NCI-H146 (cell line): ENCODE results near the gene GNG8.

ENCODE experiments used
- DNase-seq: peaks from one replicate; lab custom pipeline; 2025; lab: John Stamatoyannopoulos, UW

Gene GNG8

DNA sequence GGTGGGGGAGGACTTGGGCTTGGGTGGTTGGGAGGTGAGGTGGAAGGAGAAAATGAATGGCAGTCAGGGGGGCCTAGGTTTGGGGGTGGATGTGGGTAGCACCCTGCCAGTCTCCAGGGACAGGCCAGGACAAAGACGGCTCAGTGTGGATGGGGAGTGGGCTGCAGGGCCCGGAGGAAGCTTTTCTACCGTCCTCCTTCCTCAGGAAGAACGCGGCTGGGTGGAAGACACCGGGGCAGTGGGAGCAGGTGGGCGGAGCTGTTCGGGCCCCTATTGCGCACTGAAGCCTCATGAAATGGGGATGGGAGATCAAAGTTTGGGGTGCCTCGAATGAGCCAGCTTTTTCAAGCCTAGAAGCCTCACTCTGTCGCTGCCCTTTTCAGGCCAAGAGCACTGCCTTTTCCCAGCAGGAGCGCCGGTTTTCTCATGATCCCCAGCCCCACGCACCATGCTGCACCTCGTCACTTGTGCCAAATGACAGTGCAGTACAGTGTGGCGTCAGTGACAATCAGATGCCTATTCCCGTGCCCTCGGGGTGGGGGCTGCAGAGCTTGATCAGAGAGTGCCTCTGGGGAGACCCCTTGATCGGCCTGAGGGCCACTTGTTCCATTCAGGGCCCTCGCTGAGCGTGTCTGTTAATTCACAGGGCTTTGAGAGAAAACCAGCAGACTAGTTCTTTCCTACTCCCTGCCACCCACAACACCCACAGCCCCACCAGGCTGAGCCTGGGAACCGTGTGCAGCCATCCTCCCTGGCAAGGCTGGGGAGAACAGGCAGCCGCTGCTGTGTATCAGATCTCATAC lies 33.4 kb downstream of the GNG8 start:
- no peak for DNase-seq

DNA sequence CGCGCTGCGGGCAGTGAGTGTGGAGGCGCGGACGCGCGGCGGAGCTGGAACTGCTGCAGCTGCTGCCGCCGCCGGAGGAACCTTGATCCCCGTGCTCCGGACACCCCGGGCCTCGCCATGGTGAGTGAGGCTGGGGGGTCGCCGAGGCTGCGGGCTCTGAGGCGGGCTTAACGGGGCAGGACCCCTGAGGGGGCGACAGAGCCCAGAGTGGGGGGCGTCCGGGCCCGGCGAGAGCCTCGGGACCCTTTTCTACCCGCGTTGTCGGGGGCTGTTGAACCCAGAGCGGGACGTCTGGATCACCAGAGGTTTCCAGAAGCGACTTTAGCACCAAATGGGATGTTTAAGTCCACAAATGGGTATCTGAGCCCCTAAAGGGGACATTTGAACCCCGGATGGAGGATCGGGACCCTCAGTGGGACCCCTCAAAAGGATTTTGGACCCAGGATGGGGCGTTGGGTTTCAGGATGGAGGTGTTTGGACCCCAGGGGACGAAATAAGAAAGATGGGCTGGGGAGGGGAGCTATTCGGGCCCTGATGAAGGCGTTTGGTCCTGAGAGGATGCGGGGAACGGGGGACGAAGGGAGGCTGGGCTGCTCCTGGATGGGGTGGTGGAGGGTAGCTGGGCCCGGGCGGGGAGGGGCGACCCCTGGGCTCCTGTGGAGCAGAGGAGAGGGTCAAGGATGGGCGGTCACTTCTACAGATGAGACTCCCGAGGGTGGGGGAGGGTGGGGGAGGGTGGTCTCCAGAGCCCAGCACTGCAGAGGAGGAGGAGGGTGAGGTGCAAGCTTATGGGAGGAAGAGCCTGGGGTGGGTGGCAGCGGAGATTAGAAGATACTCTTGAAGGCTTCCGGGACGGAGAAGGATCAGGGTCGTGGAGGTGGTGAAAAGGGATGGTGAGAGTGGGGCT lies 34.4 kb downstream of the GNG8 start, which contains the start of gene CALM3:
TSS of gene CALM3 (plus strand) at position 13 of the 907 bp plus-strand sequence. CDS start at position 118, 105 bp downstream.
- peak; percentile 50 for DNase-seq

DNA sequence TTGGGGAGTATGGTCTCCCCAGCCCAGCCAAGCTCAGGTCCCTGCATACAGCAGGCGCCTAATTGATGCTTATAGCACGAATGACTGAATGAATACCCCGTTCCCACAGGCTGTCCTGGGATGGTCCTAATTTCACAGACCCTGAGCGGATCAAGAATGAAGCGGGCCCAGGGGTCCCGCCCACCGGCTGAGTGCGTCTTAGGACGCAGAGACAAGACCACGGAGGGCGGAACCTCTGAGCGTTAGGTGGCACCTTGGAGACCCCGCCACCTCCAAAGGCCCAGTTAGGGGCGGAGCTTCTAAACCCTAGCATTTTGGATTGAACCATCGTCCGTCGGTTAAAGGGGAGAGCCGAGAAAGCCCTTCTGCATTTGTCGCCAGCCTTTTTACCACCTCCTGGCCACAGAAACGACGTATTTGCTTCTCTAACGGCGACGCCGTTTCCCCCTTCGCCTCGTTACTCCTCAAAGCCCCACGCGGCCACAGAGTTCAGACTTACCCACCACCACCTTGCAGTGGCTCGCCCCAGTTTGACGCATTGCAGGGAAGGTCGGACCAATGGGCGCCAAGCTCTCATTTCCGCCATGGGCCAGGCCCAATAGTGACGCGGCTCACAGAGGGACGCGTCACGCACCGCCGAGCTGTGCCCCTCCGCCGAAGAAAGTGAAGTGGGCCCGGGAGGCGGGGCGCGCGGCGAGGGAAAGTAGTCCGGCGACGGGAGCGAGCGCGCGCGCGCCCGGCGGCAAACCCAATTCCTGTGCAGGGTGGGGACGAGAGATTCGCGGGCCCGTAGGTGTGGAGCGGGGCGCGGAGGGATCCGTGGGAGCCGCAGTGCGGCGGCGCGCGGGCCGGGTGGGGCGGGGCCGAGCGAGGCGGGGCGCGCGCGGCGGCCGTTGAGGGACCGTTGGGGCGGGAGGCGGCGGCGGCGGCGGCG lies 35.4 kb downstream of the GNG8 start:
- peak; percentile 97 for DNase-seq

DNA sequence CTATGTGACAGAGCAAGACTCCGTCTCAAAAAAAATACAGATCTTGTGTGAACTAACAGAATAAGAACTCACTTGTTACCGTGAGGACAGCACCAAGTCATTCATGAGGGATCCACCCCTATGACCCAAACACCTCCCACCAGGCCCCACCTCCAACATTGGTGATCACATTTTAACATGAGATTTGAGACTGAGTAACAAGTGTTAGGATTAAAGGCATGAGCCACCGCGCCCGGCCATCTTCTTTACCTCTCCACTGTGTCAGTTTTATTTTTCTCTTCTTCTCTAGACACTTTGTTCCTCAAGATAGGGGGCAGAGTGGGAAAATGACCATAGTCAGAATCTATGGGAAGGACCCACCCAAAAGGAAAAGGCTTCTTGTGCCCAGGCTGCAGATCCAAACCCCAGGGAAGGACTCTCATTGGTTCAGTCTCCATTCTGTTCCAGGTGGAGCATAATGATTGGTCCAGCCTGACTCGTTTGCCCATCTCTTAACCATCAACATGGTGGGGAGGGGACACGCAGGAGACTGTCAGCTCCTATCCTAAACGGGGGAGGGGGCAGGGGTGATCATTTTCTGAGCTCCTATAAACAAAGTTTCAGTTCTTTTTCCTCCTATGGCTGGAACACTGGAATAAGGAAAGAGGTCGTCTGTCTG lies 36.2 kb downstream of the GNG8 start:
- DNase-seq: peak; percentile 34

DNA sequence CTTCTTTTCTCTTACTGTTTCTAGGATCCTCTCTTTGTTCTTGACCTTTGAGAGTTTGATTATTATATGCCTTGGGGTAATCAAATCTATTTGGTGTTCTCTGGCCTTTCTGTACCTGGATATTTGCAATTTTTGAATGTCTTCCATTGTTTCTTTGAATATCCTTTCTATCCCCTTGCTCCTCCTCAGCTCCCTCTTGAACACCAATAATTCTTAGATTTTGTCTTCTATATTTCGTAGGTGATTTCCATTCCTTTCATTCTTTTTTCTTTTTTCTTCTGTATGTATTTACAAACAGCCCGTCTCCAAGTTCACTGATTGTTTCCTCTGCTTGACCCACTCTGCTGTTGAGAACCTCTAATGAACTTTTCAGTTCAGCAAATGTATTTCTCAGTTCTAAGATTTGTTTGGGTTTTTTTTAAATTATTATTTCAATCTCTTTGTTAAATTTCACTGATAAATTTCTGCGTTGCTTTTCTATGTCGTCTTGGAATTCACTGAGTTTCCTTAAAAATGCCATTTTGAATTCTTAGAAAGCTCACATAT lies 37.6 kb downstream of the GNG8 start:
- DNase-seq: no peak

DNA sequence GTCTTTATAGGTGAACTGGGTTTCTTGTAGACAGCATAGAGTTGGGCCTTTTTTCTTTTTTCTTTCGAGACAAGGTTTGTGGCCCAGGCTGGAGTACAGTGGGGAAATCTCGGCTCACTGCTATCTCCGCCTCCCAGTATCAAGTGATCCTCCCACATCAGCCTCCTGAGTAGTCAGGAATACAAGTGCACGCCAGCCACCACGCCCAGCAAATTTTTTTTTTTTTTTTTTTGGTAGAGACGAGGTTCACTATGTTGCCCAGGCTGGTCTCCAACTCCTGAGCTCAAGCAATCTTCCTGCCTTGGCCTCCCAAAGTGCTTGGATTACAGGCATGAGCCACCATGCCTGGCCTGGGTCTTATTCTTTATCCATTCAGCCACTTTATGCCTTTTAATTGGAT lies 40.0 kb downstream of the GNG8 start:
- DNase-seq: no peak

DNA sequence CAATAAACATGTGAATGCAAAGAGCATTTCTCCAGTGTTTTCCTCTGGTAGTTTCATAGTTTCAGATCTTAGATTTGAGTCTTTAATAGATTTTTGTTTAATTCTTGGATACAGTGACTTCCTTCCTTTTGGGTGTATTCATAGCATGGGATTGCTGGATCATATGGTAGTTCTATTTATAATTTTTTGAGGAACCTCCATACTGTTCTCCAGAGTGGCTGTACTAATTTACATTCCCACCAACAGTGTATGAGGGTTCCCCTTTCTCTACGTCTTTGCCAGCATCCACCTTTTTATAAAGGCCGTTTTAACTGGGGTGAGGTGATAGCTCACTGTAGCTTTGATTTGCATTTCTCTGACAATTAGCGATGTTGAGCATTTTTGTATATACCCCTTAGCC lies 44.1 kb downstream of the GNG8 start:
- no peak for DNase-seq

DNA sequence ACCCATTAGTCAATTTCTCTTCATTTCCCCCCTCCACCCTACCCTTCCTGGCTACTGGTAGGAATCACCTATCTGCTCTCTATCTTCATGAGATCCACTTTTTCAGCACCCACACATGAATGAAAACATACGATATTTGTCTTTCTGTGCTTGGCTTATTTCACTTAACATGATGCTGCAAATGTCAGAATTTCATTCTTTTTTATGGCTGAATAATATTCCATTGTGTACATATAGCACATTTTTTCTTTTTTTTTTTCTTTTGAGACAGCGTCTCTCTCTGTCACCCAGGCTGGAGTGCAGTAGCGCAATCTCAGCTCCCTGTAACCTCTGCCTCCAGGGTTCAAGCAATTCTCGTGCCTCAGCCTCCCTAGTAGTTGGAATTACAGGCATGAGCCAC lies 44.7 kb downstream of the GNG8 start:
- DNase-seq: no peak

DNA sequence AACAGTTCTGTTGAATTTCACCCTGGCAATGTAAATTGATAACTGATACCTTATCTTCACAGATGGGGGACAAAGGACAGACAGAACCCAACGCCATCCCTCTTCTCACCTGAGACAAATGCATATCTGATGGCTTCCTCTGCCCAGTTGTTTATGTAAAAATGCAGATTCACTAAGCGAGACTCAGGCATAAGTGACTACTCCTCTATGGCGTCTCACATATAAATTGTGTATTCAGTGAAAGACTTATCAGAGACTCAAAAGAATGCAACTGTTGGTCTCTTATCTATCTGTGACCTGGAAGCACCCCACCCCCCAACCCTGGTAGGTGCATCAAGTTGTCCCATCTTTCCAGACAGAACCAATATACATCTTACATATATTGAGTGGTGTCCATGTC lies 48.1 kb downstream of the GNG8 start:
- DNase-seq: no peak

DNA sequence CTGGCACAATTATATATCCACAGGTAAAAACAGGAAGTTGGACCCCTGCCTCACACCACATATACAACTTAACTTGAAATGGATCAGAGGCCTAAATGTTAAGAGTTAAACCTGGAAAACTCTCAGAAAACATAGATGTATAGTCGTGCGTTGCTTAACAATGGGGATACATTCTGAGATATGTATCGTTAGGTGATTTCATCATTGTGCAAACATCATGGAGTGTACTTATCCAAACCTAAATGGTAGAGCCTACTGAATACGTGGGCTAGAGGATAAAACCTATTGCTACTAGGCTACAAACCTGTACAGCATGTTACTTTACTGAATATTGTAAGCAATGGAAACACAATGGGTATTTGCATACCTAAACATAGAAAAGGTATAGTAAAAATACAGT lies 49.7 kb downstream of the GNG8 start:
- no peak for DNase-seq

DNA sequence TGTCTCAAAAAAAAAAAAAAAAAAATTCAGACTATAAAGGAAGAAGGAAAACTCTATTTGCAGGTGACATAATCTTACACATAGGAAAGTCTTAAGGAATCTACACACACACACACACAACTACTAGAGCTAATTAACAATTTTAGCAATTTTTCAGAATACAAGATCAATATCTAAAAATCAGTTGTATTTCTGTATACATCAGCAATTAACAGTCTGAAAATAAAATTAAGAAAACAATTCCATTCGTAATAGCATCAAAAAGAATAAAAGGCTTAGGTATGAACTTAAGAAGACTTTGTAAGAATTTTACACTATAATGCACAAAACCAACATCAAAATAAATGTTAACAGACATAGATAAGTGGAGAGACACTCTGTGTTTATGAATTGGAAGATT lies 50.5 kb downstream of the GNG8 start:
- no peak for DNase-seq
